HG02938 (cell line): Measurements from ENCODE around the gene MCF2L2.
"Not testable (repeated sequence)": the region's sequence is repeated elsewhere in the genome, so short reads cannot be mapped to it uniquely, and the experiment has no call there.

Source experiments
- ATAC-seq: cut with Tn5 transposase; IDR thresholded peaks from one replicate; pipeline ENCODE4 v1.9.1; 2021; ENCODE audit warnings: mild to moderate bottlenecking, moderate library complexity; ENCODE audit not compliant: unreplicated experiment

The MCF2L2 gene

GRCh38 chr3:183428447-183429211 lies at the start of gene MCF2L2:
Gene MCF2L2 (minus strand): TSS chr3:183428619. CDS start chr3:183427977, 642 bp downstream.
- ATAC-seq: peak; percentile 75

GRCh38 chr3:183477801-183478456 lies 49.5 kb upstream of the MCF2L2 start:
- ATAC-seq: no peak

GRCh38 chr3:183475764-183476162 lies 47.3 kb upstream of the MCF2L2 start:
- ATAC-seq: not testable (repeated sequence)

- no peak for ATAC-seq
Measured at GRCh38 chr3:183475016-183475763, 46.8 kb upstream of the MCF2L2 start.

- no peak for ATAC-seq
Measured at GRCh38 chr3:183473969-183474368, 45.5 kb upstream of the MCF2L2 start.

- ATAC-seq: no peak
Measured at GRCh38 chr3:183472155-183472554, 43.7 kb upstream of the MCF2L2 start.

GRCh38 chr3:183468424-183468823 lies 40.0 kb upstream of the MCF2L2 start:
- no peak for ATAC-seq

GRCh38 chr3:183466575-183466974 lies 38.2 kb upstream of the MCF2L2 start:
- no peak for ATAC-seq

GRCh38 chr3:183465710-183466109 lies 37.3 kb upstream of the MCF2L2 start:
- ATAC-seq: not testable (repeated sequence)

- no peak for ATAC-seq
Measured at GRCh38 chr3:183464480-183464879, 36.1 kb upstream of the MCF2L2 start.

- no peak for ATAC-seq
Measured at GRCh38 chr3:183460081-183461055, 31.9 kb upstream of the MCF2L2 start.

- ATAC-seq: no peak
Measured at GRCh38 chr3:183455089-183455488, 26.7 kb upstream of the MCF2L2 start.

- ATAC-seq: no peak
Measured at GRCh38 chr3:183454064-183454463, 25.6 kb upstream of the MCF2L2 start.

GRCh38 chr3:183449791-183450190 lies 21.4 kb upstream of the MCF2L2 start:
- no peak for ATAC-seq

GRCh38 chr3:183449391-183449790 lies 21.0 kb upstream of the MCF2L2 start:
- no peak for ATAC-seq

- no peak for ATAC-seq
Measured at GRCh38 chr3:183448369-183449128, 20.1 kb upstream of the MCF2L2 start.

GRCh38 chr3:183447206-183448001 lies 19.0 kb upstream of the MCF2L2 start:
- peak; percentile 74 for ATAC-seq

- ATAC-seq: no peak
Measured at GRCh38 chr3:183446838-183447205, 18.4 kb upstream of the MCF2L2 start.

GRCh38 chr3:183444748-183445147 lies 16.3 kb upstream of the MCF2L2 start:
- no peak for ATAC-seq
